GM11168 (cell line): Measurements from ENCODE around the gene HTRA3.

ENCODE experiments used
- in situ Hi-C: fragments of 300-500 bp; cut with MboI; formaldehyde crosslinking; loops from one replicate; pipeline ENCODE4 v1.12.0; 2022; ENCODE audit warnings: low sequenced_read_pairs; ENCODE audit not compliant: unreplicated experiment

HTRA3 gene

GRCh38 chr4:8290701-8290970, 21.1 kb downstream of the HTRA3 start:
- in situ Hi-C loops: loop anchor here (10.0 kb wide), 1 partner anchor 606 kb away; no protein-coding TSS in a partner anchor

- in situ Hi-C loops: loop anchor here (10.0 kb wide), 1 partner anchor 606 kb away; no protein-coding TSS in a partner anchor
Measured at GRCh38 chr4:8291036-8291682, 21.6 kb downstream of the HTRA3 start.

GRCh38 chr4:8291701-8292477, 22.3 kb downstream of the HTRA3 start:
- in situ Hi-C loops: loop anchor here (10.0 kb wide), 1 partner anchor 607 kb away; no protein-coding TSS in a partner anchor

- in situ Hi-C loops: loop anchor here (10.0 kb wide), 1 partner anchor 608 kb away; no protein-coding TSS in a partner anchor
Measured at GRCh38 chr4:8292478-8293107, 23.0 kb downstream of the HTRA3 start.

- in situ Hi-C loops: loop anchor here (10.0 kb wide), 1 partner anchor 609 kb away; no protein-coding TSS in a partner anchor
Measured at GRCh38 chr4:8293131-8293975, 23.8 kb downstream of the HTRA3 start.

GRCh38 chr4:8294036-8294435, 24.5 kb downstream of the HTRA3 start:
- in situ Hi-C loops: loop anchor here (10.0 kb wide), 1 partner anchor 609 kb away; no protein-coding TSS in a partner anchor

- in situ Hi-C loops: loop anchor here (10.0 kb wide), 1 partner anchor 610 kb away; no protein-coding TSS in a partner anchor
Measured at GRCh38 chr4:8294775-8295174, 25.2 kb downstream of the HTRA3 start.

- in situ Hi-C loops: loop anchor here (10.0 kb wide), 1 partner anchor 611 kb away; no protein-coding TSS in a partner anchor
Measured at GRCh38 chr4:8295471-8295870, 25.9 kb downstream of the HTRA3 start.

GRCh38 chr4:8296491-8296890, 26.9 kb downstream of the HTRA3 start:
- in situ Hi-C loops: loop anchor here (10.0 kb wide), 1 partner anchor 612 kb away; no protein-coding TSS in a partner anchor

GRCh38 chr4:8297141-8297601, 27.6 kb downstream of the HTRA3 start:
- in situ Hi-C loops: loop anchor here (10.0 kb wide), 1 partner anchor 612 kb away; no protein-coding TSS in a partner anchor

- in situ Hi-C loops: loop anchor here (10.0 kb wide), 1 partner anchor 613 kb away; no protein-coding TSS in a partner anchor
Measured at GRCh38 chr4:8297691-8298485, 28.3 kb downstream of the HTRA3 start.

- in situ Hi-C loops: no loop called here
Measured at GRCh38 chr4:8300832-8301231, 31.3 kb downstream of the HTRA3 start.

GRCh38 chr4:8301851-8302730, 32.5 kb downstream of the HTRA3 start:
- in situ Hi-C loops: no loop called here

GRCh38 chr4:8303081-8303480, 33.5 kb downstream of the HTRA3 start:
- in situ Hi-C loops: no loop called here

GRCh38 chr4:8303485-8304281, 34.1 kb downstream of the HTRA3 start:
- in situ Hi-C loops: no loop called here

- in situ Hi-C loops: no loop called here
Measured at GRCh38 chr4:8304827-8305695, 35.5 kb downstream of the HTRA3 start.
